CD4-positive, alpha-beta T cell treated with Interleukin-6 at 100 ng/mL for 8 hours (primary cell): ENCODE data around the gene TM7SF2.
A peak's percentile ranks its signal among the peaks of the same experiment; 100 is the strongest.
"Not testable (repeated sequence)": the region's sequence is repeated elsewhere in the genome, so short reads cannot be mapped to it uniquely, and the experiment has no call there.

Source experiments
- DNase-seq: peaks from one replicate; pipeline ENCODE4 v3.0.0-alpha.2; 2020; ENCODE audit warnings: mixed read lengths, low spot score

Gene TM7SF2

GRCh38 chr11:65130631-65131416 is 19.2 kb downstream of the TM7SF2 start:
- no peak for DNase-seq

DNA sequence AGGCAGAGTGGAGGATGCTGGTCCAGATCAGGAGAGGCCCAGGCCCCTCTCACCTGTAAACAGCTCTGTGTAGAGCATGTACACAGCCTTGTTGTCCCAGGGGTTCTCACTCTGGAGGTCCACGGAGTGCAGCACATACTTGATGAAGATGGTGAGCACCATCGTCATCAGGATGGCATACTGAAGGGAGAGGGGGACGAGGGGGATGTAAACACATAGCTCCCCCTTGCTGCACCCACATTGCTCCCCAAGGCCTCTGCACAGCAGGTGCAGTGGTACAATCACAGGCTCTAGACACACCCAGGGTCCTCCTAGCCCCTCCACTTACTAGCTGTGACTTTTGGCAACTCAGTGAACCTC is 19.7 kb downstream of the TM7SF2 start:
- DNase-seq, result no peak

- DNase-seq, result no peak
These were observed 20.2 kb downstream of the TM7SF2 start for GRCh38 chr11:65131895-65132237.

GRCh38 chr11:65132238-65132987 is 20.7 kb downstream of the TM7SF2 start:
- DNase-seq, result no peak

DNA sequence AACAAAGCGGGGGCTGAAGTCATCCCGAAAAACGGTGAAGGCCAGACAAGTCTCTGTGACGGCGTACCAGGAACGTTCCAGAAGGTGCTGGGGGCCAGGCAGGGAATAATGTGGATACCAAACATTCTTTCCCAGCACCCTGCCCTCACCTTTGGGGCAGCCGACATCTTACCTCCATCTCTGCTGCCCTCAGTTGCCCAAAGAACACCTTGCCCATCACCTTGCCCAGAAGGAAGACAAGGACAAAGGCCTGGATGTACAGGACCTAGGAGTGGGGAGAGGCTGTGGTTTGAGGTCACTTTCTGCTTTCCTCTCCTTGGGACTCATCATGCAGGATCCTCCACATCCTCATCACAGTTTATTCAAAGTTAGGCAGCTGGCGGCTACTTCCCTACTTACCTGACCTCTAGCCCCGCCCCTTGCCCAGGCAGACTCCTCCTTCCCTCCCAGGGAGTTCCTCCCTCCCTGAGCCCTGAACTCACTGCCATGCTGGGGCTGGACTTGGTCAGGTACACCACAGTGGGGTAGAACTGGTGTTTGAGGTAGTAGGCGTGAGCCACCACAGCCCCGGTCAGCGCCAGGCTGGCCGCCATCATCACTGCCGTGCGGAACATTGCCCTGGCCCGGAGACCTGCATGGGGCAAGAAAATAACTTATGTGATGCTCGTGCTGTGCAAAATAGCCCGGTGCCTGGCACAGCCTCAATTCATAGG is 21.5 kb downstream of the TM7SF2 start:
- DNase-seq, result peak; percentile 32

DNA sequence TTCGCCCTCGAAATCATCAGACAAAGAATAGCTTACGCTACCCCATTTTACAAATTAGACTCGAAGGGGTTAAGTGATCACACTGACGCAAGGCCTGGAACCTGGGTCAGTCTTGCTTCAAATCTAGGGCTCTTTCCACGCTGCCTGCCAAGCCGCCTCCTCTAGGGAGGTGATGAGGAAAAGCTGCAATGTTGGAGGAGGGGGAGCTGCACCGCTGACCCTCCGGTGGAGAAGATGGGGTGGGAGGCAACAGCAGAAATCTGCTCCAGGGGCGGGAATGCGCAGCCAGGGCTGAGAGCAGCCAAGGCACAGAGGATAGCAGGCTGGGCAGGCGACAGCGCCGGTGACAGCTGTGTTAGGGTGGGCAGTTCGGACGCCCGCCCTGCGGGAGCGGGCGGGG is 22.1 kb downstream of the TM7SF2 start:
- DNase-seq, result no peak

DNA sequence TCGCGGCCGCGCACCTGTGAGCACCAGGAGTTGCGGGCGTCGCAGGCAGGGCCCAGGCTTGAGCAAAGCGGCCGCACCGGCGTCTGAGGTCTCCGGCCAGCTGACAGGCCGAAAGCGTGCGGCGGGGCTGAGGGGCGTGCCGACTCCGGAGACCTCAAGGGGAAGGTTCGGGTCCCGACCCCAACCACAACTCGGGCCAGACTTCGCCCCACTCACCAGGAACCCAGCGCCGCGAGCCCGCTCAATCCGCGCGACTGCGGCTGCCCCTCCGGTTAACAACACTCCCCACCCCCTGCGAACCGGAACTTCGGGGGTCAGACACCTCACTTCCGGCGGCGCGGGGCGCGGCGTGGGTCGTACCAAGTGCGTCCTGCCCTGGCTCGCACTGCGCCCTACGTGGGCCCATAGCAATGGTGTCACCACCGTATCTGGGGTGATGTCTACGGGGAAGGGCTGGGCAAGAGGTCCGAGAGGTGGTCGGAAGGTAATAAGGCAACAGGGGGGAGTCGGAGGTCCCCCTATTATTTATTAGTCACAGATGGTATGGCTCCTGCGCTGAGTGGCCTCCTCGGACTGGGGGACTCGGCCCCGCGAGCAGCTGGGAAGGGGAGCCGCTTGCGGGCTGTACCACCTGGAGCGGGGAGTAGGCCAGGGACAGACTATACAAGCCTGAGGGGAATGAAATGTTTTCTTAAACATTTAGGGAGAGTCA is 22.7 kb downstream of the TM7SF2 start, which contains the start of gene SYVN1:
Gene SYVN1 (minus strand): TSS at position 280 of the 712 bp plus-strand sequence. CDS start 918 bp downstream, outside the sequence.
- DNase-seq, result peak; percentile 88

DNA sequence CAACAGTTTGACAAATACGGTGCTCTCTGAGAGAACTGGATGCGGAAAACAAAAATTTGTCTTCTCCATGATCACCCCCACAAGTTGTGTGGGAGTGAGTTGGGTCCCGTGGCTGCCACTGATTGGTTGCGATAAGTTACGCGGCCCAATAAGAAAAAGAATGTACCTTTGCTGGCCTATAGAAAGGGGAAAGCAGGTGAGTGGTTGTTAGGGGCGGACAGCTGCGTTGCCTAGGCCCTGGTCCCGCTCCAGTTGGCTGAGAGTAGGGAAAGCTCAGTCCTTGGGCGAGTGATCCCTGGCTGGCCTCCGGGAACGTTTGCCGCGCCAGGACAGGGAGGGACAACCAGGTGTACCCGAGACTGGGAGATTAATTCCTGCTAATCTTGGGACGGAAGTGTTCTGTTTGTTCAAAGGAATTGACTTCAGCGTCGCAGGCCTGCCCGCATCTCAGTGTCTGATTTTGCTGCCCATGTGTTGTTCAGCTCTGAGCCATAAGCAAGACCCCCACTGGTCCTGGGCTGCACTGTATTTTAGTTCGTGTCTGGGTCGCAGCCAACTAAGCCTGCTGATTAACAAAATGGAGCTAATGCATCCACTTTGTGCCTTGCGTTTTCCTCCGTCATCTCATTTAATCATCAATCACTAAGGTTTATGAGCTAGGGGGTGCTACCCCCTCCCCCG is 23.4 kb downstream of the TM7SF2 start:
- DNase-seq, result peak; percentile 90

DNA sequence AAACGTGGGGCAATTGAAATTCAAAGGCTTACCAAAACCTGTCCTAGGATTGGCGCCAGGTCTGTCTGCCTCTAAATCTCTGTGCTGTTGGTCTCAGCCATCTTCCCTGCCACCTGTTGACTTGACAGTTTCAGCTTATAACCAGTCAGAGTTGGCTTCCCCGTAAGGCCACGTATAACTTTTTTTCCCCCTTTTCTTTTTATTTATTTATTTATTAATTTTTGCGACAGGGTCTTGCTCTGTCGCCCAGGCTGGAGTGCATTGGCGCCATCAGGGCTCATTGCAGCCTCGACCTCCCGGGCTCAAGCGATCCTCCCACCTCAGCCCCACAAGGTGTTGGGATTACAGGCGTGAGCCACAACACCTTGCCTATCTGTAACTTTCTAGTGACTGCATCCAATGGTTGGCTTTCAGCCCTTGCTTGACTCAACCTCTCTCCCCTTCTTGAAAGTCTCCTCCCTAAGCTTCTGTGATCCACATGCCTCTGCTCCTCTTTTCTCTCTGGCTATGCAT is 24.0 kb downstream of the TM7SF2 start:
- DNase-seq, result no peak

DNA sequence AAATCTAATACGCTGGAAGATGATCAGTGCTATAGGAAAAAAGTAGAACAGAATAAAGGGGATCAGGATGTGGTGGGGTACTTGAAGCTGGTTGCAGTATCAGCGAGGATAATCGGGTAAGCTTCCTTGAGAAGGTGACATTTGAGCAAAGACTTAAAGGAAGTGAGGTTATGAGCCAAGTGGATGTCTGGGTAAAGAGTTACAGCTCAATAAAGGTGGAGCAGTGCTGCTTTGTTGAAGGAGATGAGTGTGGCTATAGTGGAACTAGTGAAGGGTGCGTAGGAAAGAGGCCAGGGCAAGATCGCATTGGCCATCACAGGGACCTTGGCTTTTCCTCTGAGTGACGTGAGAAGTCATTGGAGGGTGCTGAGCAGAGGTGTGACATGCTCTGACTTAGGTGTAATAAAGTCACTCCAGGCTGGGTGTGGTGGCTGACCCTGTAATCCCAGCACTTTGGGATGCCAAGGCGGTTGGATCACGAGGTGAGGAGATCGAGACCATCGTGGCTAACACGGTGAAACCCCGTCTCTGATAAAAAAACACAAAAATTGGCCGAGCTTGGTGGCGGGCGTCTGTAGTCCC is 24.9 kb downstream of the TM7SF2 start:
- DNase-seq, result no peak

DNA sequence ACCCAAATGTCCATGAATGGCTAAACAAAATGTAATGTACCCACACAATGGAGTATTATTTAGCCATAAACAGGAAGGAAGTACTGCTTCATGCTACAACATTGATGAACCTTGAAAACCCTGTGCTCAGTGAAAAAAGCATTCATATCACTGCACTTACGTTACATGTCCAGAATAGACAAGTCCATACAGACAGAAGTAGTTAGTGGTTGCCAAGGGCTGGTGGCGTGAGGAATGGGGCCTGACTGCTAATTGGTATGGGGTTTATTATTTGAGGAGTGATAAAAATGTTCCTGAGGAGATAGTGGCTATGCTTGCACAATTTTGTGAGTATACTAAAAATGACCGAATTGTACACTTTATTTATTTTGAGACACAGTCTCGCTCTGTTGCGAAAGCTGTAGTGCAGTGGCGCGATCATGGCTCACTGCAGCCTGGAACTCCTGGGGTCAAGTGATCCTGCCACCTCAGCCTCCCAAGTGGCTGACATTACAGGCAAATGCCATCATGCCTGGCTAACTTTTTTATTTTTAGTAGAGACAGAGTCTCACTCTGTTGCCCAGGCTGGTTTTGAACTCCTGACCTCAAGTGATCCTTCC is 30.3 kb downstream of the TM7SF2 start:
- DNase-seq, result no peak

DNA sequence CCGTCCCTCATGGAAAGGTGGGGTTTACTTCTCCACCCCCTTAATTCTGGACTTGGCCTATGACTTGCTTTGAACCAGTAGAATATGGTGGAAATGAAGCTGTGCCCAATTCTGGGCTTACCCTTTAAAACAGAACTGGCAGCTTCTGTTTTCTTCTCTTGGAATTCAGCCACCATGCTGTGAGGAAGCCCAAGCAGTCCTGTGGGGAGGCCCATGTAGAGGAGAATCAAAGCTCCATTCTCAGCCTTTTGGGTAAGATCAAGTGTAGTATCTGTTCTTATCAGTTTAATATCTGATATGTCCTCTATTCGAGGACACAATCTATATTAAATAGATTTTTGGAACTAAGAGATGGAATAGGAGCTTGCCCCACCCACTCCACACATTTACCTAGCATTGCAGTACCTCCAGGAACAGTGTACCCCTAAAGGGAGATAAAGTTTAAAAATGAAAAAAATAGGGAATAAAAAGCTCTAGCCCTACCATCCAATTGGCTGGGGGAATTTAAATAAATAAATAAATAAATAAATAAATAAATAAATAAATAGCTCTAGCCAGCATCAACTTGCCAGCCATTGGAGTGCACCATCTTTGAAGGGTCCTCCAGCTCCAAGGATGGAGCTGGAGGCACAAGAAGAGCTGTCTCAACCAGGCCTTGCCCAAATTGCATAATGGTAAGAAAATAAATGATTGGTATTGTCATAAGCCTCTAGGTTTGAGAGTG is 35.8 kb downstream of the TM7SF2 start:
- DNase-seq, result no peak

DNA sequence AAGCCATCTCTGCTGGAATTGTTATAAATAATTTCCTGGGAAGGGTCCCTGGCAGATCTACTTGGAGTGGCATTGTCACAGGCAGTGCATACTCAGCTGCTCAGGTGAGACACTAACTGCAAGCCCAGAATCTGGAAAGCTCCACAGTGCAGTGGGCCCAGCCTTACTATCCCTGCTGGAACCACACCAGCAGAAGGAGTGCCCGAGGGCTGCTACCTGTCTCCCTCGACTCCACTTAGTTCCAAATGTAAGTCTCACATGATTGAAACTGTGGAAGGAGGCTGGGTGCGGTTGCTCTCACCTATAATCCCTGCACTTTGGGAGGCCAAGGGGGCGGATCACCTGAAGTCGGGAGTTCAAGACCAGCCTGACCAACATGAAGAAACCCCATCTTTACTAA is 37.0 kb downstream of the TM7SF2 start:
- no peak for DNase-seq

GRCh38 chr11:65150131-65150508 is 38.4 kb downstream of the TM7SF2 start:
- not testable (repeated sequence) for DNase-seq

- no peak for DNase-seq
These were observed 39.0 kb downstream of the TM7SF2 start for GRCh38 chr11:65150509-65151299.

GRCh38 chr11:65151331-65151899 is 39.7 kb downstream of the TM7SF2 start:
- DNase-seq, result no peak

- no peak for DNase-seq
These were observed 40.5 kb downstream of the TM7SF2 start for GRCh38 chr11:65152122-65152521.

GRCh38 chr11:65156256-65156655 is 44.6 kb downstream of the TM7SF2 start:
- no peak for DNase-seq

DNA sequence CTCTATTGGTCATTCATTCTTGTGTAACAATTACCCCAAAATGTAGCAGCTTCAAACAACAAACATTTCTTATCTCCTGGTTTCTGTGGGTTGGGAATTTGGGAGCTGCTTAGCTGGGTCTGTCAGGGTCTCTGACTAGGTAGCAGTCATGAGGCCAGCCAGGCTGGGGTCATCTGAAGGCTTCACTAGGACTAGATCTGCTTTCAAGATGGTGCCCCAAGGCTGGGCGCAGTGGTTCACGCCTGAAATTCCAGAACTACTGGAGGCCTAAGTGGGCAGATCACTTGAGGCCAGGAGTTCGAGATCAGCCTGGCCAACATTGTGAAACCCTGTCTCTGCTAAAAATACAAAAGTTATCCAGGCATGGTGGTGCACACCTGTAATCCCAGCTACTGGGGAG is 45.3 kb downstream of the TM7SF2 start:
- no peak for DNase-seq
